ENCODE measurements around the gene TAF11. TPM values are rescaled to one million over a fixed set of nuclear protein-coding genes. Genes with fewer than 3 reads are reported as not detected.
"Not testable (repeated sequence)": the region's sequence is repeated elsewhere in the genome, so short reads cannot be mapped to it uniquely, and the experiment has no call there.

Gene TAF11
- total and polyA plus RNA-seq, 2 donors: 34.8 to 62.4 TPM

DNA sequence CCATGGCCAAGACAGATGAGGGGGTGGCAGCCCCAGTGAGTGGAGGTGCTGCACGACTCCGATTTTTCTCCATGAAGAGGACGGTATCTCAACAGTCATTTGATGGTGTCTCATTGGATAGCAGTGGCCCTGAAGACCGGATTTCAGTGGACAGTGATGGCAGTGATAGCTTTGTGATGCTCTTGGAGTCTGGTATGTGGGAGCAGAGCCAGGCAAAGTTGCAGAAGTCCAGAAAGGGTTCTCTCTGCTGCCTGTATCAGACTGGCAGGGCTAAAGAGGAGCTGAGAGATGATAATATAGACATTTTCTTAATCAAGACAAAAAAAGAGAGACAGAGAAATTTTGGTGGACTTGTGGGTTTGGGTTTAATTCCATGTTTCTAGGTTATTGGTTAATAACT, 23.8 kb downstream of the TAF11 start:
- H3K27ac ChIP-seq (ENCODE audit: low read depth in 1 of 2, low read length in 1 of 2): no peak overlapping the region
- no peaks in the 10 kb centered on the region for H3K4me1 ChIP-seq (ENCODE audit: control insufficient read depth in 2 of 2, insufficient read depth in 2 of 2, low read length in 2 of 2)
- 87% methylated on average over 4 of the region's 4 CpGs for WGBS
- peaks cover 28 to 53% of the 10 kb centered on the region in 2 donors for H3K36me3 ChIP-seq (ENCODE audit: control insufficient read depth in 2 of 2, insufficient read depth in 2 of 2, low read length in 1 of 2)
- no peak overlapping the region for H3K4me3 ChIP-seq (ENCODE audit: low read length in 2 of 2)
- H3K9me3 ChIP-seq (ENCODE audit: control insufficient read depth in 2 of 2, insufficient read depth in 1 of 2, low read length in 1 of 2): no peaks in the 10 kb centered on the region
- no peaks in the 10 kb centered on the region for H3K27me3 ChIP-seq (ENCODE audit: control insufficient read depth in 2 of 2, insufficient read depth in 1 of 2, low read length in 1 of 2)
- no peak for DNase-seq (ENCODE audit: low read depth in 6 of 9, low spot score in 9 of 9)

DNA sequence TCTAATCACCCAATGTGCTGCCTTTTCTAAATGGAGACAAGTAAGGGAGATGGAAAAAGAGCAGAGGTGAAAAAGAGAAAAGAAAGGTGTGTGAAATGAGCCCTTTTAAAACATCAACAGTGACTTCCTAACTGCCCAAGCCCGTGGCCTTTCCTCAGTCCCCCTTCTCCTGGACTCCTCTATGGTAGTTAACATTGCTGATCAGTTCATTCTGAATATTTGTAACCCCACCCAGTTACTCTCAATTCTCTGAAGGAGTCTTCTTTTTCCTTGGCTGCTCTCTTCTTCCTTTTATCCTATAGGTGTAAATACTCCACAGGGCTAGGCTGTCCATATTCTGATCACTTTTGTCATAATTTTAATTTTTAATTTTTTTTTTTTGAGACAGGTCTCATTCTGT, 27.1 kb downstream of the TAF11 start:
- H3K27me3 ChIP-seq (ENCODE audit: control insufficient read depth in 2 of 2, insufficient read depth in 1 of 2, low read length in 1 of 2): no peaks in the 10 kb centered on the region
- no peaks in the 10 kb centered on the region for H3K9me3 ChIP-seq (ENCODE audit: control insufficient read depth in 2 of 2, insufficient read depth in 1 of 2, low read length in 1 of 2)
- no peaks in the 10 kb centered on the region for H3K4me1 ChIP-seq (ENCODE audit: control insufficient read depth in 2 of 2, insufficient read depth in 2 of 2, low read length in 2 of 2)
- peaks cover 51 to 76% of the 10 kb centered on the region in 2 donors for H3K36me3 ChIP-seq (ENCODE audit: control insufficient read depth in 2 of 2, insufficient read depth in 2 of 2, low read length in 1 of 2)
- no peak overlapping the region for H3K27ac ChIP-seq (ENCODE audit: low read depth in 1 of 2, low read length in 1 of 2)
- DNase-seq (ENCODE audit: low read depth in 6 of 9, low spot score in 9 of 9): no peak
- H3K4me3 ChIP-seq (ENCODE audit: low read length in 2 of 2): no peak overlapping the region
- WGBS: 92% methylated on average over 1 of the region's 1 CpG

DNA sequence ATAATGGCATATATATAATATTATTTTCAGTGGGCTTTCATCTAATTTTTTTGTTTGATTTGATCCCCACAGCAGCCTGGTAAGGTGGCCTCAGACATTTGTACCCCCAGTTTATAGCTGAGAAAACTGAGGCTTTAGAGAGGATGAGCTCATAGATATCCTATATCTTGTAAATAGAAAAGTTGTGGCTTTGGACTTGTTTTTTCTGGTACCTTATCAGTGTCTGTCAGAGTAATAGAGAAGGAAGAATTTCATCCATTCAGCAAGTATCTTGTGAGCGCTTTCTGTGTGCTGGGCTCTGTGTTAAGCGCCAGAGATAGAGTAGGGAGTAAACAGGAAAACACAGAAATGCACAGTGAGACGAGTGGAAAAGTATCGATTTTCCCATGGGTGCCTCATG, 27.9 kb downstream of the TAF11 start:
- H3K4me1 ChIP-seq (ENCODE audit: control insufficient read depth in 2 of 2, insufficient read depth in 2 of 2, low read length in 2 of 2): no peaks in the 10 kb centered on the region
- peaks cover 57 to 81% of the 10 kb centered on the region in 2 donors for H3K36me3 ChIP-seq (ENCODE audit: control insufficient read depth in 2 of 2, insufficient read depth in 2 of 2, low read length in 1 of 2)
- 98% methylated on average over 4 of the region's 4 CpGs for WGBS
- DNase-seq (ENCODE audit: low read depth in 6 of 9, low spot score in 9 of 9): no peak
- H3K9me3 ChIP-seq (ENCODE audit: control insufficient read depth in 2 of 2, insufficient read depth in 1 of 2, low read length in 1 of 2): no peaks in the 10 kb centered on the region
- H3K4me3 ChIP-seq (ENCODE audit: low read length in 2 of 2): no peak overlapping the region
- H3K27me3 ChIP-seq (ENCODE audit: control insufficient read depth in 2 of 2, insufficient read depth in 1 of 2, low read length in 1 of 2): no peaks in the 10 kb centered on the region
- no peak overlapping the region for H3K27ac ChIP-seq (ENCODE audit: low read depth in 1 of 2, low read length in 1 of 2)

DNA sequence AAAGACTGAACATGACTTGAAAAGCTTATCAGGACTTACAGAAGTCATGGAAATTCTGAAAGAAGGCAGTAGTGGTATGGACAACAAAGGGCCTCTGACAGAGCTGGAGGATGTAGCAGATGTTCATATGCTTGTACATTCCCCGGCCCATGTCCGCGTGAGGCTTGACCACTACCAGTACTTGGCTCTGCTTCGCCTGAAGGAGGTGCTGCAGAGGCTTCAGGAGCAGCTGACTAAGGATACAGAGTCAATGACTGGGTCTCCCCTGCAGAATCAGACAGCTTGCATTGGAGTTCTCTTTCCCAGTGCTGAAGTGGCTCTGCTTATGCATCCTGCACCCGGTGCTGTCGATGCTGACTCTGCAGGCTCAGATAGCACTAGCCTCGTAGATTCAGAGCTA, 29.2 kb downstream of the TAF11 start:
- no peaks in the 10 kb centered on the region for H3K27me3 ChIP-seq (ENCODE audit: control insufficient read depth in 2 of 2, insufficient read depth in 1 of 2, low read length in 1 of 2)

DNA sequence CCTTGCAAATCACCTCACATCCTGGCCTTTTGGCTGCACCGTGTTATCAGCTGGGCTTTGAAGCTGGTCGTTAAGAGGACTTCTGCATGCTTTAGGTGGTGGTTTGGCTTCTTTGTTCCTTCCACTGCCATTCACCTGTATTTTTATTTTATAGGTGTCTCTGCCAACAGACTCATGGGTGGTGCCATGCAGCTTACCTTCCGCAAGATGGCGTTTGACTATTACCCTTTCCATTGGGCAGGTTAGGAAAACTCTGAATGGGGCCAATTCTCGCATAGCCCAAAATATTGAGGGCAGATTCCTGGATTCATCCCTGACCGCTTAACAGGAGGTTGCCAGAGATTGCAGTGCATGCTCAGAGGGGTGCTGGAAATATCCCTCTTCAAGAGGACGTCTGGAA, 32.4 kb downstream of the TAF11 start:
- Histone ChIP-seq H3K36me3 (ENCODE audit: control insufficient read depth in 2 of 2, insufficient read depth in 2 of 2, low read length in 1 of 2) (peaks cover 71 to 73% of the 10 kb centered on the region in 2 donors), H3K27me3 (ENCODE audit: control insufficient read depth in 2 of 2, insufficient read depth in 1 of 2, low read length in 1 of 2) (no peaks in the 10 kb centered on the region), H3K4me1 (ENCODE audit: control insufficient read depth in 2 of 2, insufficient read depth in 2 of 2, low read length in 2 of 2) (no peaks in the 10 kb centered on the region), H3K27ac (ENCODE audit: low read depth in 1 of 2, low read length in 1 of 2) (no peak overlapping the region), H3K9me3 (ENCODE audit: control insufficient read depth in 2 of 2, insufficient read depth in 1 of 2, low read length in 1 of 2) (no peaks in the 10 kb centered on the region), H3K4me3 (ENCODE audit: low read length in 2 of 2) (no peak overlapping the region)
- DNase-seq (ENCODE audit: low read depth in 6 of 9, low spot score in 9 of 9): no peak
- 98% methylated on average over 7 of the region's 7 CpGs for WGBS

More for the DNA sequence above, 29.2 kb downstream of the TAF11 start:
- Histone ChIP-seq H3K27ac (ENCODE audit: low read depth in 1 of 2, low read length in 1 of 2) (no peak overlapping the region), H3K9me3 (ENCODE audit: control insufficient read depth in 2 of 2, insufficient read depth in 1 of 2, low read length in 1 of 2) (no peaks in the 10 kb centered on the region), H3K36me3 (ENCODE audit: control insufficient read depth in 2 of 2, insufficient read depth in 2 of 2, low read length in 1 of 2) (peaks cover 59 to 78% of the 10 kb centered on the region in 2 donors), H3K4me3 (ENCODE audit: low read length in 2 of 2) (no peak overlapping the region), H3K4me1 (ENCODE audit: control insufficient read depth in 2 of 2, insufficient read depth in 2 of 2, low read length in 2 of 2) (no peaks in the 10 kb centered on the region)
- no peak for DNase-seq (ENCODE audit: low read depth in 6 of 9, low spot score in 9 of 9)
- WGBS: 98% methylated on average over 7 of the region's 7 CpGs

DNA sequence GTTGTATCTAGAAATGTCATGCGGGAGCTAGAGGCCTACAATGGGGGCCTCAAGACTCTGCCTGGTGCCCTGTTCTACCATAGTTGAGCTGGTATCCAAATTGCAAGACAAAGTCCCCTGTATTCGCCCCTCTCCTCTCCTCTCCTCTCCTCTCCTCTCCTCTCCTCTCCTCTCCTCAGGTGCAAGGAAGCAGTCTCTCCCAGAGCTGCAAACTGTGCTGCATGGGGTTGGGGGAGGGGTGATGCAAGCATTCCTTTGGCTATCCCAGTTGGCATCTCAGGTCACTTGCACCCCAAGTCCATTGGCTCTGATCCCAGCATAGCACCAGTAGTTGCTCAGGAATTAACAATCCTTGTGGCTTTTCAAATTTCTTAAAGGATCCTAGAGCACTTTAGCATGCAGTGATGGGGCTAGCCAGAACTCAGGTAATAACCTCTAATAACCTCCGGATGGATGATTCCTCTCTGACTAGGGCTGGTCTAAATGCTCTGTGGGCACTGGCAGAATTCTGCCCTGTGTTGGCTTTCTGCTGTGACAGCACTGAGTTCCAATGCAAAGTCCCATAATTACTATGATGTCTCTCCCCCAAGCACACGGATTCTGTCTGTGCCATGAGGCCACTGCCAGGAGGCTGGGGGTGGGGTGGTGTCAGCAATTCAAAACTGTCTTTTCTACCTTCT, 35.3 kb downstream of the TAF11 start:
- no peak overlapping the region for H3K4me3 ChIP-seq (ENCODE audit: low read length in 2 of 2)
- peaks cover 45 to 46% of the 10 kb centered on the region in 2 donors for H3K36me3 ChIP-seq (ENCODE audit: control insufficient read depth in 2 of 2, insufficient read depth in 2 of 2, low read length in 1 of 2)
- no peaks in the 10 kb centered on the region for H3K9me3 ChIP-seq (ENCODE audit: control insufficient read depth in 2 of 2, insufficient read depth in 1 of 2, low read length in 1 of 2)
- no peak overlapping the region for H3K27ac ChIP-seq (ENCODE audit: low read depth in 1 of 2, low read length in 1 of 2)
- 98% methylated on average over 4 of the region's 4 CpGs for WGBS
- H3K27me3 ChIP-seq (ENCODE audit: control insufficient read depth in 2 of 2, insufficient read depth in 1 of 2, low read length in 1 of 2): no peaks in the 10 kb centered on the region
- no peaks in the 10 kb centered on the region for H3K4me1 ChIP-seq (ENCODE audit: control insufficient read depth in 2 of 2, insufficient read depth in 2 of 2, low read length in 2 of 2)
- no peak for DNase-seq (ENCODE audit: low read depth in 6 of 9, low spot score in 9 of 9)

DNA sequence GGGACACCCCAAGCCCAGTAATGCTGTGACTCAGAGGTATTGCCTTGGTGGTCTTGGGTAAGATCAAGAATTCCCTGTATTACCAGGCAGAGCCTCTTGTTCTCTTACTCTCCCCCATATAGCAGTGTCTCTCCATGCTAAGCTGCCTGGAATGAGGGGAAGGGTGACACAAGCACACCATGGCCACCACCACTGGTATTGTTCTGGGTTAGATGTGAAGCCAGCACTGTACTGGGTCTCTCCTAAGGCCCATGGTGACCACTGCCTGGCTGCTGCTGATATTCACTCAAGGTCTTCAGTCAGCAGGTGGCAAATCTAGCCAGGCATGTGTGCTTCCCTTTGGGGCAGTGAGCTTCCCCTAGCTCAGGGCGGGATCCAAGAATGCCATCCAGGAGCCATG, 36.5 kb downstream of the TAF11 start:
- WGBS: 100% methylated on average over 1 of the region's 1 CpG
- Histone ChIP-seq H3K4me1 (ENCODE audit: control insufficient read depth in 2 of 2, insufficient read depth in 2 of 2, low read length in 2 of 2) (no peaks in the 10 kb centered on the region), H3K27me3 (ENCODE audit: control insufficient read depth in 2 of 2, insufficient read depth in 1 of 2, low read length in 1 of 2) (no peaks in the 10 kb centered on the region), H3K27ac (ENCODE audit: low read depth in 1 of 2, low read length in 1 of 2) (no peak overlapping the region), H3K36me3 (ENCODE audit: control insufficient read depth in 2 of 2, insufficient read depth in 2 of 2, low read length in 1 of 2) (peaks cover 35% of the 10 kb centered on the region in 2 donors), H3K4me3 (ENCODE audit: low read length in 2 of 2) (no peak overlapping the region), H3K9me3 (ENCODE audit: control insufficient read depth in 2 of 2, insufficient read depth in 1 of 2, low read length in 1 of 2) (no peaks in the 10 kb centered on the region)
- DNase-seq (ENCODE audit: low read depth in 6 of 9, low spot score in 9 of 9): no peak

DNA sequence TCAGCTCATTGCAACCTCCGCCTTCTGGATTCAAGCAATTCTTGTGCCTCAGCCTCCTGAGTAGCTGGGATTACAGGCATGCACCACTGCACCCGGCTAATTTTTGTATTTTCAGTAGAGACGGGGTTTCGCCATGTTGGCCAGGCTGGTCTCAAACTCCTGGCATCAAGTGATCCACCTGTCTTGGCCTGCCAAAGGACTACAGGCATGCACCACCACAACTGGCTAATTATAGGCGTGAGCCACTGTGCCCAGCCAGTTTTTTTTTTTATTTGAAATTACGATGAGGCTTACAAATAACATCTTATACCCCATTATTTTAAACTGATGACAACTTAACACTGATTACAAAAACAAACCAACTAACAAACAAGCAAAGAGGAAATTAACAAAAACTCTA, 38.8 kb downstream of the TAF11 start:
- WGBS: 99% methylated on average over 6 of the region's 6 CpGs
- not testable (repeated sequence) for H3K27ac ChIP-seq (ENCODE audit: low read depth in 1 of 2, low read length in 1 of 2); H3K9me3 ChIP-seq (ENCODE audit: control insufficient read depth in 2 of 2, insufficient read depth in 1 of 2, low read length in 1 of 2); H3K4me3 ChIP-seq (ENCODE audit: low read length in 2 of 2); DNase-seq (ENCODE audit: low read depth in 6 of 9, low spot score in 9 of 9); H3K27me3 ChIP-seq (ENCODE audit: control insufficient read depth in 2 of 2, insufficient read depth in 1 of 2, low read length in 1 of 2); H3K4me1 ChIP-seq (ENCODE audit: control insufficient read depth in 2 of 2, insufficient read depth in 2 of 2, low read length in 2 of 2)
- peaks cover 16 to 23% of the 10 kb centered on the region in 2 donors for H3K36me3 ChIP-seq (ENCODE audit: control insufficient read depth in 2 of 2, insufficient read depth in 2 of 2, low read length in 1 of 2)

DNA sequence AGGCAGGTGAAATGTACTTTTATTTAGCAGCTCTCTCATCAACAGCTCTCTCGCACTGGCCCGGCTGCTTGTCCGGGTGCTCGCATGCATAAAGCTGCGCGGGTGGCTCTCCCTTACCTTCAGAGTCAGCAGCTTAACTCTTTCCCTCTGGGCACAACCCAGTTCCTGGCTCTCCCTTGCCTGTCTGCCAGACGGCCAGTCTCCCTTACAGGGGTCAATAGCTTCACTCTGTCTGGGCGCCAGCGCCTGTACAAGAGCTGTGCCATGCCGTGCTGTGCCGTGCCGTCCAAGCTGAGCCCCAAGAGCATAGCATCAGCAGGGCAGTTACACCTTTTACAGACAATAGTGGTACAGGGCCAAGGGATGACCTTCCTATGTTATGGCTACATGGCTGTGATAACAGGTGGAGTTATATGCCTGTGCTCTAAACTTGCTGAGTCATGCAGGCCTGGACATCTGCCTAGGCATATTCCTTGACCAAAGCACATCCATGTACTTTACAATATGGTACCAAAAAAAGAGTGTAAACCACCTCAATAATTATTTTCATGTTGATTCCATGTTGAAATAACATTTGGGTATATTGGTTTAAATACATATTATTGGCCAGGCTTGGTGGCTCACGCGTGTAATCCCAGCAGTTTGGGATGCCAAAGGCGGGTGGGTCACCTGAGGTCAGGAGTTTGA, 48.0 kb downstream of the TAF11 start:
- H3K27me3 ChIP-seq (ENCODE audit: control insufficient read depth in 2 of 2, insufficient read depth in 1 of 2, low read length in 1 of 2): no peaks in the 10 kb centered on the region
- peaks cover 19 to 26% of the 10 kb centered on the region in 2 donors for H3K36me3 ChIP-seq (ENCODE audit: control insufficient read depth in 2 of 2, insufficient read depth in 2 of 2, low read length in 1 of 2)
- no peak overlapping the region for H3K27ac ChIP-seq (ENCODE audit: low read depth in 1 of 2, low read length in 1 of 2)
- no peak overlapping the region for H3K4me3 ChIP-seq (ENCODE audit: low read length in 2 of 2)
- H3K9me3 ChIP-seq (ENCODE audit: control insufficient read depth in 2 of 2, insufficient read depth in 1 of 2, low read length in 1 of 2): no peaks in the 10 kb centered on the region
- WGBS: 98% methylated on average over 15 of the region's 15 CpGs
- no peak for DNase-seq (ENCODE audit: low read depth in 6 of 9, low spot score in 9 of 9)
- no peaks in the 10 kb centered on the region for H3K4me1 ChIP-seq (ENCODE audit: control insufficient read depth in 2 of 2, insufficient read depth in 2 of 2, low read length in 2 of 2)

Measured in thymus (tissue), 11 donors.